ENCODE results near the gene FBXO8. TPM values are rescaled to one million over a fixed set of nuclear protein-coding genes. Genes with fewer than 3 reads are reported as not detected.

Gene FBXO8
- total RNA-seq, 1 experiment from 2014 or later = 11.4 TPM

GRCh38 chr4:174259580-174259979, 23.9 kb downstream of the FBXO8 start:
- no peak for TF ChIP-seq CTCF (IDR thresholded peaks at IDR 0.05; ENCODE audit: unreplicated experiment)
- CTCF ChIA-PET = interaction anchor here (1.0 kb wide), 1 partner anchor 11 kb away, joined by 3 read pairs; no protein-coding TSS in a partner anchor
- intact Hi-C loops (cut with micrococcal nuclease; ENCODE audit: unreplicated experiment) = no loop called here
- H3K27me3 Mint-ChIP-seq (ENCODE audit: unreplicated experiment) = no peaks in the 10 kb centered on the region
- no TSS peak for BruUV-seq (replicated peaks)
- no peak overlapping the region for H3K4me3 Mint-ChIP-seq (ENCODE audit: low read depth, unreplicated experiment)
- no peak overlapping the region for H3K27ac Mint-ChIP-seq (ENCODE audit: unreplicated experiment)
- no peak for DNase-seq
- H3K4me1 Mint-ChIP-seq (ENCODE audit: low read depth, unreplicated experiment) = no peaks in the 10 kb centered on the region
- H3K9me3 Mint-ChIP-seq (ENCODE audit: low read depth, unreplicated experiment) = no peaks in the 10 kb centered on the region
- no peaks in the 10 kb centered on the region for H3K36me3 Mint-ChIP-seq (ENCODE audit: insufficient read depth, unreplicated experiment)

GRCh38 chr4:174256277-174256713, 27.2 kb downstream of the FBXO8 start:
- DNase-seq = no peak
- no peak for TF ChIP-seq CTCF (IDR thresholded peaks at IDR 0.05; ENCODE audit: unreplicated experiment)
- Mint-ChIP-seq H3K4me3 (ENCODE audit: low read depth, unreplicated experiment) (no peak overlapping the region), H3K27me3 (ENCODE audit: unreplicated experiment) (no peaks in the 10 kb centered on the region), H3K4me1 (ENCODE audit: low read depth, unreplicated experiment) (no peaks in the 10 kb centered on the region), H3K36me3 (ENCODE audit: insufficient read depth, unreplicated experiment) (no peaks in the 10 kb centered on the region), H3K27ac (ENCODE audit: unreplicated experiment) (no peak overlapping the region), H3K9me3 (ENCODE audit: low read depth, unreplicated experiment) (no peaks in the 10 kb centered on the region)
- intact Hi-C loops (cut with micrococcal nuclease; ENCODE audit: unreplicated experiment) = no loop called here
- CTCF ChIA-PET = no interaction called here
- BruUV-seq (replicated peaks) = no TSS peak

- Mint-ChIP-seq H3K27me3 (ENCODE audit: unreplicated experiment) (no peaks in the 10 kb centered on the region), H3K4me3 (ENCODE audit: low read depth, unreplicated experiment) (no peak overlapping the region), H3K27ac (ENCODE audit: unreplicated experiment) (no peak overlapping the region), H3K9me3 (ENCODE audit: low read depth, unreplicated experiment) (no peaks in the 10 kb centered on the region), H3K4me1 (ENCODE audit: low read depth, unreplicated experiment) (no peaks in the 10 kb centered on the region), H3K36me3 (ENCODE audit: insufficient read depth, unreplicated experiment) (no peaks in the 10 kb centered on the region)
- no peak for DNase-seq
- no peak for TF ChIP-seq CTCF (IDR thresholded peaks at IDR 0.05; ENCODE audit: unreplicated experiment)
- intact Hi-C loops (cut with micrococcal nuclease; ENCODE audit: unreplicated experiment) = no loop called here
- CTCF ChIA-PET = no interaction called here
- BruUV-seq (replicated peaks) = no TSS peak
Measured at GRCh38 chr4:174255786-174256185, 27.7 kb downstream of the FBXO8 start.

GRCh38 chr4:174255374-174255773, 28.1 kb downstream of the FBXO8 start:
- no peak for DNase-seq
- BruUV-seq (replicated peaks) = no TSS peak
- Mint-ChIP-seq H3K4me1 (ENCODE audit: low read depth, unreplicated experiment) (no peaks in the 10 kb centered on the region), H3K36me3 (ENCODE audit: insufficient read depth, unreplicated experiment) (no peaks in the 10 kb centered on the region), H3K9me3 (ENCODE audit: low read depth, unreplicated experiment) (no peaks in the 10 kb centered on the region), H3K27me3 (ENCODE audit: unreplicated experiment) (no peaks in the 10 kb centered on the region), H3K27ac (ENCODE audit: unreplicated experiment) (no peak overlapping the region), H3K4me3 (ENCODE audit: low read depth, unreplicated experiment) (no peak overlapping the region)
- no peak for TF ChIP-seq CTCF (IDR thresholded peaks at IDR 0.05; ENCODE audit: unreplicated experiment)
- intact Hi-C loops (cut with micrococcal nuclease; ENCODE audit: unreplicated experiment) = no loop called here
- CTCF ChIA-PET = no interaction called here

Measured in Calu3 (cell line).